ENCODE measurements around the gene ZBTB38. TPM values are rescaled to one million over a fixed set of nuclear protein-coding genes. Genes with fewer than 3 reads are reported as not detected.

The ZBTB38 gene
- total RNA-seq, 2 donors from 2014 or later = 33.3 to 45.6 TPM

DNA sequence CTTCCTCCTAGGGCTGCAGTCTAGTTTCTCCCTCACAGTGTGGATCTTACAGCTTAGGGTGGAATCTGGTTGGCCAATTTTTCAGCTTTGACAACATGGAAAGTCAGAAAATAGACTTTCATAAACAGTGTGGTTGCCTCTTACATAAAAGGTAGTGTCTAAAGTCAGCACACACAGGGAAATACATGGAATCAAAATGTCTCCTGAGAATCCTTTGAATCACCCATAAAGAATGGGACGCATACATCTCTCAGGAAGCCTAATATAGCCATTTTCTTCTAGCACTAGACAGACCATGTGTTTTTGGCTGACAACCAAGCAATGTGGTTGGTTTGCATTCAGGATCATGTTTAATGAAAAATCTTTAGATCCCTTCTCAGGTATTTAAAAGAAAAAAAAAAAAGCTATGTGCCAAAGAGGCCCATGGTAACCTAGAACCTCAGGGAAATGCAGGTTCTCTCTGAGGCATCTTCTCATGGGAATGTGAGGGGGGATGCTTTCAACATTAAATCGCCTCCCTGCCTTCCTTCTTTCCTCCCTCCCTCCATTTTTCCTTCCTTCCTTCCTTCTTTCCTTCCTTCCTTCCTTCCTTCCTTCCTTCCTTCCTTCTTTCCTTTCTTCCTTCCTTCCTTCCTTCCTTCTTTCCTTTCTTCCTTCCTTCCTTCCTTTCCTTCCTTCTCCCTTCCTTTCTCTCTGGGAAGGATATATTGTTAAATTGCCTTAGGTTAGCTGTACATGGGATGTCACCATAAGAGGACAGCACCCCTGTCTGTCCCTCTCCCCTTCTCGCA, 34.3 kb upstream of the ZBTB38 start:
- ATAC-seq (replicated peaks) = no peak
- Mint-ChIP-seq H3K4me3 (no peak overlapping the region), H3K36me3 (ENCODE audit: low read depth) (no peaks in the 10 kb centered on the region), H3K9me3 (no peaks in the 10 kb centered on the region), H3K27me3 (peaks cover 9% of the 10 kb centered on the region), H3K27ac (no peak overlapping the region), H3K4me1 (no peaks in the 10 kb centered on the region)

GRCh38 chr3:141334627-141335250, 33.6 kb upstream of the ZBTB38 start:
- Mint-ChIP-seq H3K36me3 (ENCODE audit: low read depth) (no peaks in the 10 kb centered on the region), H3K27ac (no peak overlapping the region), H3K9me3 (no peaks in the 10 kb centered on the region), H3K4me3 (no peak overlapping the region), H3K4me1 (no peaks in the 10 kb centered on the region), H3K27me3 (peaks cover 13% of the 10 kb centered on the region)
- no peak for ATAC-seq (replicated peaks)

GRCh38 chr3:141335531-141336061, 32.7 kb upstream of the ZBTB38 start:
- H3K27ac Mint-ChIP-seq = no peak overlapping the region
- no peaks in the 10 kb centered on the region for H3K4me1 Mint-ChIP-seq
- no peaks in the 10 kb centered on the region for H3K9me3 Mint-ChIP-seq
- no peaks in the 10 kb centered on the region for H3K36me3 Mint-ChIP-seq (ENCODE audit: low read depth)
- H3K27me3 Mint-ChIP-seq = peaks cover 13% of the 10 kb centered on the region
- no peak overlapping the region for H3K4me3 Mint-ChIP-seq
- no peak for ATAC-seq (replicated peaks)

GRCh38 chr3:141336672-141337522, 31.4 kb upstream of the ZBTB38 start:
- ATAC-seq (replicated peaks) = no peak
- Mint-ChIP-seq H3K36me3 (ENCODE audit: low read depth) (no peaks in the 10 kb centered on the region), H3K27me3 (peaks cover 13% of the 10 kb centered on the region), H3K4me3 (no peak overlapping the region), H3K9me3 (no peaks in the 10 kb centered on the region), H3K4me1 (no peaks in the 10 kb centered on the region), H3K27ac (no peak overlapping the region)

- no peaks in the 10 kb centered on the region for H3K36me3 Mint-ChIP-seq (ENCODE audit: low read depth)
- no peak for ATAC-seq (replicated peaks)
- H3K27me3 Mint-ChIP-seq = peaks cover 9% of the 10 kb centered on the region
- no peaks in the 10 kb centered on the region for H3K9me3 Mint-ChIP-seq
- no peak overlapping the region for H3K4me3 Mint-ChIP-seq
- no peaks in the 10 kb centered on the region for H3K4me1 Mint-ChIP-seq
- no peak overlapping the region for H3K27ac Mint-ChIP-seq
Measured at GRCh38 chr3:141337523-141337854, 30.8 kb upstream of the ZBTB38 start.

DNA sequence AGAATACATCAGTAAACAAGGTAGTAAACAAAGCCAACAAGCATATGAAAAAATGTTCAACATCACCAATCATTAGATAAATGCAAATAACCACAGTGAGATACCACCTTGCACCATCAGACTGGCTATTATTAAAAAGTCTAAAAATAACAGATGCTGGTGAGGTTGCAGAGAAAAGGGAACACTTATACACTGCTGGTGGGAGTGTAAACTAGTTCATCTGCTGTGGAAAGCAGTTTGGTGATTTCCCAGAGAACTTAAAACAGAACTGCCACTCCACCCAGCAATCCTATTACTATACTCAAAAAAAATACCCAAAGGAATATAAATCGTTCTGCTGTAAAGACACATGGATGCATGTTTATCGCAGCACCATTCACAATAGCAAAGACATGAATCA, 30.3 kb upstream of the ZBTB38 start:
- Mint-ChIP-seq H3K27me3 (peaks cover 7% of the 10 kb centered on the region), H3K9me3 (no peaks in the 10 kb centered on the region), H3K4me1 (no peaks in the 10 kb centered on the region), H3K4me3 (no peak overlapping the region), H3K36me3 (ENCODE audit: low read depth) (no peaks in the 10 kb centered on the region), H3K27ac (no peak overlapping the region)
- no peak for ATAC-seq (replicated peaks)

GRCh38 chr3:141338881-141339280, 29.4 kb upstream of the ZBTB38 start:
- Mint-ChIP-seq H3K9me3 (no peaks in the 10 kb centered on the region), H3K4me3 (no peak overlapping the region), H3K27ac (no peak overlapping the region), H3K36me3 (ENCODE audit: low read depth) (no peaks in the 10 kb centered on the region), H3K4me1 (no peaks in the 10 kb centered on the region), H3K27me3 (peaks cover 7% of the 10 kb centered on the region)
- ATAC-seq (replicated peaks) = no peak

DNA sequence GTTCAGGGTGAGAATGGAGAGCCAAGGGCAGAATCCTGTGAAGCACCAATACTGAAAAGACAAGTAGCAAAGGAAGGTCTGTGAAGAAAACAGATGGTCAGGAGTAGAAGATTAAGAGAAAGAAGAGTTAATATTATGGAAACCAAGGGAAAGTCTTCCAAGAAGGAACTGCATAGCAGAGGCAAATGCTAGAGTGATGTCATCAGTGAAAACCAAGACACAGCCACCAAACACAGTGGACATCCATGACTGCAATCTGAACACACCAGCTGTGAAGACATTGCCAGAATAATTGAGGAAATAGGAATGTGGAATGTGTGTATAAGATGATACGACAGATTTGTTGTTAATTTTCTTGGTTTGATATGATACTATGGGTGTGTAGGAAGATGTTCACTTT, 26.8 kb upstream of the ZBTB38 start:
- peaks cover 4% of the 10 kb centered on the region for H3K27me3 Mint-ChIP-seq
- no peak for ATAC-seq (replicated peaks)
- H3K27ac Mint-ChIP-seq = no peak overlapping the region
- no peak overlapping the region for H3K4me3 Mint-ChIP-seq
- no peaks in the 10 kb centered on the region for H3K9me3 Mint-ChIP-seq
- no peaks in the 10 kb centered on the region for H3K4me1 Mint-ChIP-seq
- no peaks in the 10 kb centered on the region for H3K36me3 Mint-ChIP-seq (ENCODE audit: low read depth)

DNA sequence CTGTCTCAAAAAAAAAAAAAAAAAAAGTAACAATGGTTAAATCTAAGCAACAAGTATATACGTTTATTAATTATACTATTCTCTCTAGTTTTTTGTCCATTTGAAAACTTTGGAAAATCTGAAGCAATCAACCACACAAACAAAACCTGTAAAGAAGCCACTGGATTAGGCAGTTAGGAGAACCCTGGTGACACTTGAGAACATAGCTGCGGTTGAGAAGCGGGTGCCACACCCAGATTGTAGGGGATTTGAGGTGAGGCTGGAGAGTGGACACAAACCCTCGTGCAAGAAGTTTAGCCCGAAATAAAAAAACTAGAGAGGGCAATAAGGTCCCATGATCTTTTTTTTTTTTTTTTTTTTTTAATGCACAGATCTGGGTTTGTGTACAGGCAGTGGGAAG, 25.9 kb upstream of the ZBTB38 start:
- Mint-ChIP-seq H3K27me3 (peaks cover 4% of the 10 kb centered on the region), H3K4me3 (no peak overlapping the region), H3K4me1 (no peaks in the 10 kb centered on the region), H3K27ac (no peak overlapping the region), H3K36me3 (ENCODE audit: low read depth) (no peaks in the 10 kb centered on the region), H3K9me3 (no peaks in the 10 kb centered on the region)
- no peak for ATAC-seq (replicated peaks)

- H3K9me3 Mint-ChIP-seq = no peaks in the 10 kb centered on the region
- H3K27ac Mint-ChIP-seq = no peak overlapping the region
- no peaks in the 10 kb centered on the region for H3K4me1 Mint-ChIP-seq
- H3K27me3 Mint-ChIP-seq = peaks cover 4% of the 10 kb centered on the region
- no peak for ATAC-seq (replicated peaks)
- no peaks in the 10 kb centered on the region for H3K36me3 Mint-ChIP-seq (ENCODE audit: low read depth)
- H3K4me3 Mint-ChIP-seq = no peak overlapping the region
Measured at GRCh38 chr3:141343077-141343476, 25.2 kb upstream of the ZBTB38 start.

DNA sequence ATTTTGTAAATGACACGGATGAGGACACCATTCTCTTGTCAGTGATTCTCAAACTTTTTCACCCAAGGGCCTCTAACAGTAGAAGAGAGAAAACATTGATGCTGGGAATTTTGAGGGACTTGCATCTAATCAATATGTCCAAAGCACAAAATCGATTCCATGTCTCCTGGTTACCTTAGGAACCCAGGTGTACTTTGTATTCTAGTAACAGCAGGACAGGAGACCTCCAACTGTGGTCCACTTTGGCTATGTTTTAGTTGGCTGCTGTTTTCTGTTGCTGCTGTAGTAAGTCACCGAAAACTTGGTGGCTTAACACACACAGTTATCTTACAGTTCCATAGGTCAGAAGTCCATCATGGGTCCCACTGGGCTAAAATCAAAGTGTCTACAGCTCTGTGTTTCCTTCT, 24.4 kb upstream of the ZBTB38 start:
- no peak overlapping the region for H3K4me3 Mint-ChIP-seq
- no peaks in the 10 kb centered on the region for H3K36me3 Mint-ChIP-seq (ENCODE audit: low read depth)
- no peaks in the 10 kb centered on the region for H3K9me3 Mint-ChIP-seq
- peaks cover 4% of the 10 kb centered on the region for H3K27me3 Mint-ChIP-seq
- H3K4me1 Mint-ChIP-seq = no peaks in the 10 kb centered on the region
- ATAC-seq (replicated peaks) = no peak
- H3K27ac Mint-ChIP-seq = no peak overlapping the region

DNA sequence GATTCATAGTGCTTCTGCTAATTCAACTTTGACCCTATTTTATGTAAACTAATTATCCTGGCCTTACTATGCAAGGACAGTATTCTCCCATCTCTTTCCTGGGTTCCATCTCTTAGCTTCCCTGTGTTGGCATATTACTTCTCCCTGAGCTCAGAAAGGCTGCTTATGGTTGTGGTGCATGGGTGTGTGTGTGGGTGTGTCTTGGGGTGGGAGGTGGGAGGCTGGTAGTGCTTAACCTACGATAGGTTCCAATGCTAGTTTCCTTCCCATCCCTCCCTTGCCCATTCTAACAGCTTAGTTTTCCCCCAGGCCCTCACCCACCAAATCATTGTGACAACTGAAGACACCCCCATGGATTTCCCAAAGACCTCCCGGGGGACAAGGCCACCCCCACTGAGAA, 22.8 kb upstream of the ZBTB38 start:
- Mint-ChIP-seq H3K4me3 (no peak overlapping the region), H3K4me1 (no peaks in the 10 kb centered on the region), H3K36me3 (ENCODE audit: low read depth) (no peaks in the 10 kb centered on the region), H3K27me3 (peaks cover 4% of the 10 kb centered on the region), H3K9me3 (no peaks in the 10 kb centered on the region), H3K27ac (no peak overlapping the region)
- ATAC-seq (replicated peaks) = no peak

GRCh38 chr3:141346007-141346406, 22.3 kb upstream of the ZBTB38 start:
- Mint-ChIP-seq H3K36me3 (ENCODE audit: low read depth) (no peaks in the 10 kb centered on the region), H3K4me3 (no peak overlapping the region), H3K9me3 (no peaks in the 10 kb centered on the region), H3K27me3 (peaks cover 4% of the 10 kb centered on the region), H3K4me1 (no peaks in the 10 kb centered on the region), H3K27ac (no peak overlapping the region)
- ATAC-seq (replicated peaks) = no peak

DNA sequence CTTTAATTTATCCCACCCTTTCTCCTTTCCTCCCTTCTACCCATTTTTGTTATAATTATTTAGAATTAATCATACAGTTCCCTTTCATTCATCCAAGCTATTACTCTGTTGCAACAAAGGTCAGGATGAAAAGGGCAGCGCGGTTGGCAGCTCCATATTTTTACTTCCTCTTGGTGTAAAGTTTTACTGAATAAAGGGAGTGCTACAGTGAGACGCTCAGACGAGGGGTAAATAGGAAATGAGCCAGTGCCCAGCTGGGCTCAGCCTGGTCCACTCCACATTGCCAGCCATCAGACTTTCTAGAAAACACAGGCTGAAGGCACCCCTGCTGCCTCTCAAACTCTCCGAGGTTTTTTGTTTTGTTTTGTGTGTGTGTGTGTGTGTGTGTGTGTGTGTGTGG, 21.9 kb upstream of the ZBTB38 start:
- Mint-ChIP-seq H3K4me1 (no peaks in the 10 kb centered on the region), H3K27me3 (peaks cover 4% of the 10 kb centered on the region), H3K9me3 (no peaks in the 10 kb centered on the region), H3K27ac (no peak overlapping the region), H3K36me3 (ENCODE audit: low read depth) (no peaks in the 10 kb centered on the region), H3K4me3 (no peak overlapping the region)
- no peak for ATAC-seq (replicated peaks)

DNA sequence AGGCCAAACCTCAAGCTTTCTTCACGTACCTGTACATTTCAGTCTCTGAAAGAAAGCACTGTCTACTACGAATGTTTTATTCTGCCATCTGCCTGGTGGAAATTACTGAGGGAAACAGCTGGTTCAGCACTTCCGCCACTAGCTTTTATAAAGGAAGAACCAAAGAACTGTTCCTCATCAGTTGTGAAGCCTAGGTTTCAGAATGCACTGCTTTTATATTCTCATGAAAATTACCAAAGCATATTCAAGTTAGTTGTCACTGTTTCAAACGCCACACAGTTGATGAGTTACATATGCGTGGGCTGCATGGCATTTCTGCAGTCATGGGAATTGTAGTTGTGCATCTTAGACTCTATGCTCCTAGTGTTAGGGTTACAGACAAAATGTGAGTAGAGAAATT, 21.5 kb upstream of the ZBTB38 start:
- H3K4me3 Mint-ChIP-seq = no peak overlapping the region
- peaks cover 4% of the 10 kb centered on the region for H3K27me3 Mint-ChIP-seq
- no peaks in the 10 kb centered on the region for H3K4me1 Mint-ChIP-seq
- no peaks in the 10 kb centered on the region for H3K9me3 Mint-ChIP-seq
- peak overlapping the region; percentile 26 for H3K27ac Mint-ChIP-seq
- ATAC-seq (replicated peaks) = no peak
- H3K36me3 Mint-ChIP-seq (ENCODE audit: low read depth) = no peaks in the 10 kb centered on the region
